Measurements from ENCODE around the gene AOX1. TPM values are rescaled to one million over a fixed set of nuclear protein-coding genes. Genes with fewer than 3 reads are reported as not detected.

AOX1 gene
- polyA plus RNA-seq, 2 donors, result 1.9 to 2.8 TPM

DNA sequence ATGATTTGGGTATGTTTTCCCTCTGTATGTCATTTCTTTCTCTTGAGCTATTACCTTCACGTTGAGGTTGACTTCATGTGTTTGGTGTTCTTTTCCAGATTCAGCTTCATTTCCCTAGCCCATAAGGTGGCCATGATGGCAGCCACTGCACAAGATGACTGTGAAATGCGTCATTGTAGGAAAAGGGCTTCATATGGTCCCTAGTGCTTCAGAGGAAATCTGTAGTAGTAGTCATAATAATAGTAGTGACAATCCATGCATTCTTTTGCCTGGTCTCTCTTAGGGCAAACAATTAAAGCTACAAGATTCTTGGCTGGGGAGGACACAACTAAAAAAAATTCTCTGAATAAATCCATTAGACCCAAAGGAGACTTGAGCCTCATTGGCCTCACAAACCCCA is 28.4 kb downstream of the AOX1 start:
- Histone ChIP-seq H3K9me3 (ENCODE audit: control insufficient read depth in 2 of 2, insufficient read depth in 1 of 2, low read depth in 1 of 2, low read length in 1 of 2) (peaks cover 0 to 2% of the 10 kb centered on the region in 2 donors), H3K27ac (ENCODE audit: low read depth in 2 of 2, low read length in 1 of 2) (no peak overlapping the region), H3K4me3 (ENCODE audit: low read depth in 1 of 2, low read length in 2 of 2) (no peak overlapping the region), H3K36me3 (ENCODE audit: control insufficient read depth in 2 of 2, insufficient read depth in 2 of 2, low read length in 1 of 2) (no peaks in the 10 kb centered on the region), H3K27me3 (ENCODE audit: control insufficient read depth in 1 of 2, insufficient read depth in 2 of 2, low read length in 2 of 2) (no peaks in the 10 kb centered on the region), H3K4me1 (ENCODE audit: control insufficient read depth in 2 of 2, insufficient read depth in 2 of 2, low read length in 1 of 2) (no peaks in the 10 kb centered on the region)
- 77 to 84% methylated on average over 2 of the region's 2 CpGs for WGBS, 2 donors

DNA sequence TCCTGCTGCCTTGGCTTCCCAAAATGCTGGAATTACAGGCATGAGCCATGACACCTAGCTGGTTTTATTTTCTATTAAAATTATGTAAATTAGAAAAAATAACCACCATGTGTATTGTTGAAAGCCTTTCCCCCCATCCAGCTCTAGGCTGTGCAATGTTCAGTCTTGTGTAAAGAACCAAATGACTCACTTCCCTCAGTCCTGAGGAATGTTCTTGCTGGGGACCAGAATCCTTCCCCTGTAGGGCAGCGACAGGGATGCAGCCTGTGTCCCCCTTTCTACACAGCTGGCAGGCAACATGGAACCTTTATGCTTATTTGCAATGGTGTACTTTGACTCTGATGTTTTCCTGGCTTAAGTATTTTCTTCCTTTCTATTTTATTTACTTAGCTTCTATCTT is 29.4 kb downstream of the AOX1 start:
- Histone ChIP-seq H3K4me1 (ENCODE audit: control insufficient read depth in 2 of 2, insufficient read depth in 2 of 2, low read length in 1 of 2) (no peaks in the 10 kb centered on the region), H3K9me3 (ENCODE audit: control insufficient read depth in 2 of 2, insufficient read depth in 1 of 2, low read depth in 1 of 2, low read length in 1 of 2) (peaks cover 0 to 3% of the 10 kb centered on the region in 2 donors), H3K27ac (ENCODE audit: low read depth in 2 of 2, low read length in 1 of 2) (no peak overlapping the region), H3K4me3 (ENCODE audit: low read depth in 1 of 2, low read length in 2 of 2) (no peak overlapping the region), H3K36me3 (ENCODE audit: control insufficient read depth in 2 of 2, insufficient read depth in 2 of 2, low read length in 1 of 2) (no peaks in the 10 kb centered on the region), H3K27me3 (ENCODE audit: control insufficient read depth in 1 of 2, insufficient read depth in 2 of 2, low read length in 2 of 2) (no peaks in the 10 kb centered on the region)
- WGBS, 2 donors, result 75 to 89% methylated on average over 1 of the region's 1 CpG

DNA sequence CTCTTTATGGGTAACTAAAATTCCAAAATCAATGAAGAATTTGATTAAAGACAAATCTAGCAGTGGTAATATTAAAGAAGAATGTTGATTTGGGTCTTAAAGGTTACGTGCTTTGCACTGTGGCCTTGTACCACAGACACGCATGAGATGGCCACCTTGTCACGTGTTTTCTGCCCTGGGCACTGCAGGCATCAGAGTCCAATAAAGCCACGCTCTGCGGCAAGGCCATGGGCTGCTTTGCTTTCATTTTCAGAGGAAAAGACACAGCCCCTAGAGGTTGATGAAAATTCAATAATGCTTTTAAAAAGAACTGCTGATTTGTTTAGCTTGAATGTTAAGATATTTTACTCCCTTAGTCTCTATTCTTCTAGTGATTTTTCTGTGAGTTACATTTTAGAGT is 30.4 kb downstream of the AOX1 start:
- Histone ChIP-seq H3K4me1 (ENCODE audit: control insufficient read depth in 2 of 2, insufficient read depth in 2 of 2, low read length in 1 of 2) (no peaks in the 10 kb centered on the region), H3K27ac (ENCODE audit: low read depth in 2 of 2, low read length in 1 of 2) (no peak overlapping the region), H3K36me3 (ENCODE audit: control insufficient read depth in 2 of 2, insufficient read depth in 2 of 2, low read length in 1 of 2) (no peaks in the 10 kb centered on the region), H3K27me3 (ENCODE audit: control insufficient read depth in 1 of 2, insufficient read depth in 2 of 2, low read length in 2 of 2) (no peaks in the 10 kb centered on the region), H3K9me3 (ENCODE audit: control insufficient read depth in 2 of 2, insufficient read depth in 1 of 2, low read depth in 1 of 2, low read length in 1 of 2) (peaks cover 0 to 3% of the 10 kb centered on the region in 2 donors), H3K4me3 (ENCODE audit: low read depth in 1 of 2, low read length in 2 of 2) (no peak overlapping the region)
- WGBS, 2 donors, result 54 to 88% methylated on average over 5 of the region's 5 CpGs

DNA sequence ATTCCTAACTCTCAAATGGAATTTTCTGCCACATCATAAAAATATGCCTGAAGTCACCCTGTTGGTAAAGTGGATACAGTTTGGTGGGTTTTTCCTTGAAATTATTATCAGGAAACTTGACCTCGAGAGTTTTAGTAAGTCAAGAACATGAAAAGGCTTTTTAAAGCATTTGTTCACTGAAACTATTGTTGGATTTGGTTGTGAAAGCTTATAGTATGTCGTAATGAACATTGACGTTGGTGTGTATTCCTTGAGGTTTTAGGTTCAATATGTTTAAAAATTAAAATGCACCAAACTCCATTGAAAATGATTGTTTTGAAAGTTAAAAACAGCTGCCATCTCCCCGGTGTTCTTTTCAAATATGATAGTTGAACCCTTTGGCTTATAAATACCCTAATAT is 30.8 kb downstream of the AOX1 start:
- no peaks in the 10 kb centered on the region for H3K36me3 ChIP-seq (ENCODE audit: control insufficient read depth in 2 of 2, insufficient read depth in 2 of 2, low read length in 1 of 2)
- no peaks in the 10 kb centered on the region for H3K27me3 ChIP-seq (ENCODE audit: control insufficient read depth in 1 of 2, insufficient read depth in 2 of 2, low read length in 2 of 2)
- no peak overlapping the region for H3K4me3 ChIP-seq (ENCODE audit: low read depth in 1 of 2, low read length in 2 of 2)
- H3K27ac ChIP-seq (ENCODE audit: low read depth in 2 of 2, low read length in 1 of 2), result no peak overlapping the region
- WGBS, 2 donors, result 79 to 85% methylated on average over 4 of the region's 4 CpGs
- no peaks in the 10 kb centered on the region for H3K4me1 ChIP-seq (ENCODE audit: control insufficient read depth in 2 of 2, insufficient read depth in 2 of 2, low read length in 1 of 2)
- H3K9me3 ChIP-seq (ENCODE audit: control insufficient read depth in 2 of 2, insufficient read depth in 1 of 2, low read depth in 1 of 2, low read length in 1 of 2), result peaks cover 0 to 3% of the 10 kb centered on the region in 2 donors

DNA sequence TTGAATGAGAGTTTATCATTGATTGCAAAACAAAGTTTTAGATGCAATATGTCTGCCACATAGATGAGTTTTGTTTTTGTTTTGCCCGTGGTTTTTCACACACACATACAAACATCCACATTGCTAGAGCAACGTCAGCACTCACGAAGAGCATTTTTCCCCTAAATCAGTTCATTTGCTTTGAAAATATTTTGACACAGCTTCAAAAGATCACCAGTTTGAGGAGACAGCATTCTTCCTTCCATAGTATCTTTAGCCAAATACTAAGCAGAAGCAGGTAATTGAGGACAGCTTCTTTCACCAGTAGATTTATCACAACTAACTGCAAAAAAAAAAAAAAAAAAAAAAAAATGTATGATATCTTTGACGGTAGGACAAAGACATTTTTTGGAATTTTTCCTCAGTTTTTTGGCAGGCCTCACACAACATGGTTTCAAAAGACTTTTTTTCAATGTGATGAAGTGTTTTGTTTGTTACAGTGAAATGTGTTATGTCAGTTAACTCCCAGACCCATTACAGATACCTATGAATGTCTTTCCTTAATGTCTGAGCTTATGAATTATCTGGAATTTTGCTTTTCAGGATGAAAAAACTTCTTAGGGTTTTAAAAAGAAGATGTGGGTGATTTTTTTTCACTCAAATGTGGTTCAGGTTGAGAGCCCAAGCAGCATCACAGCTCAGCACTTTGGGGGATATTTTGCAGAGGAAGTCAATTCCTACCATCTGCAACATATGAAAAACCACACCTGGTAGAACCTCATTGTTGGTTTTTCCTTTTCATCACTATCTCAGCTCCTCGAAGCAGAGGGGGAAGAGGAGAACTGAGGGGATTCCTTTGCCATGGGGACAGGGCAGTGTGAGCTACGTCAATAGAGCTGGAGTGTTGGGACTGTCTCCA is 31.6 kb downstream of the AOX1 start:
- no peak overlapping the region for H3K4me3 ChIP-seq (ENCODE audit: low read depth in 1 of 2, low read length in 2 of 2)
- H3K9me3 ChIP-seq (ENCODE audit: control insufficient read depth in 2 of 2, insufficient read depth in 1 of 2, low read depth in 1 of 2, low read length in 1 of 2), result peaks cover 0 to 3% of the 10 kb centered on the region in 2 donors
- no peaks in the 10 kb centered on the region for H3K4me1 ChIP-seq (ENCODE audit: control insufficient read depth in 2 of 2, insufficient read depth in 2 of 2, low read length in 1 of 2)
- no peak overlapping the region for H3K27ac ChIP-seq (ENCODE audit: low read depth in 2 of 2, low read length in 1 of 2)
- no peaks in the 10 kb centered on the region for H3K36me3 ChIP-seq (ENCODE audit: control insufficient read depth in 2 of 2, insufficient read depth in 2 of 2, low read length in 1 of 2)
- WGBS, 2 donors, result 59 to 60% methylated on average over 6 of the region's 6 CpGs
- H3K27me3 ChIP-seq (ENCODE audit: control insufficient read depth in 1 of 2, insufficient read depth in 2 of 2, low read length in 2 of 2), result no peaks in the 10 kb centered on the region

DNA sequence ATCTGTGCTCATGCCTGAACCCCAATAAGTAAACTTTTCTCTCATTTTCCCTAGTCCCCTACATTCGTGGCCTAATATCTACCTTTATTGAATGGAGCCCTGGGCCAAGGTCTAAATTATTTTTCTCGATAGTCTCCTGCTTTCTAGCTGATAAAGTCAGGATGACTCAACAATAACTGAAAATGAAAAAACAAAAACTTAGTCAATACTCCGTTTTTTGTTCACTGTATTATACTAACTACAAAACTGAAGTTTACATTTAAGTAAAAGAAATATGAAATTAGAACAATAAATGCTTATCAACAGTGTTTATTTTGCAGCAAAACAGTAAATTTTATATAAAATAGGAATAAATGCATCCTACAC is 32.2 kb downstream of the AOX1 start:
- 53 to 69% methylated on average over 3 of the region's 3 CpGs for WGBS, 2 donors

DNA sequence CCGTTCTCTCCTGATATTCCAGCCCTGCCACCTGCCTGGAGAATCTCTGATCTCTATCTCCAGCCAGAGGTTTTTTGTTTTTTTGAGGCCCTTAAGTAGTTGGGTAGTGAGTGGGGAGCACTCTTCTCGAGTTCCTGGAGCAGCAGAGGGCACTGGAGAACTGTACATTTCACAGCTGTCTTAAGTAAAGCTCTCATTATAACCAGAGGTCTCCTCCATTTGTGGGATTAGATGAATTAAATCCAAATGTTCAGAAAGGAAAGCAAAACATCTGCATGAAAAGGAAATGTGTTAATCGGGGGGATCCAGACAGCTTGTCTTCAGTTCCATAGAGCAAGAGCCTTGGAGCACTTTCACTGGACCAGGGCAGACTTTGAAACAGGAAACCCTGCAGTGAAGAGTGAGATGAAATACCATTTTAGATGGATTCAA is 32.8 kb downstream of the AOX1 start:
- Histone ChIP-seq H3K4me1 (ENCODE audit: control insufficient read depth in 2 of 2, insufficient read depth in 2 of 2, low read length in 1 of 2) (no peaks in the 10 kb centered on the region), H3K9me3 (ENCODE audit: control insufficient read depth in 2 of 2, insufficient read depth in 1 of 2, low read depth in 1 of 2, low read length in 1 of 2) (peaks cover 0 to 3% of the 10 kb centered on the region in 2 donors), H3K27me3 (ENCODE audit: control insufficient read depth in 1 of 2, insufficient read depth in 2 of 2, low read length in 2 of 2) (no peaks in the 10 kb centered on the region), H3K27ac (ENCODE audit: low read depth in 2 of 2, low read length in 1 of 2) (no peak overlapping the region), H3K36me3 (ENCODE audit: control insufficient read depth in 2 of 2, insufficient read depth in 2 of 2, low read length in 1 of 2) (no peaks in the 10 kb centered on the region), H3K4me3 (ENCODE audit: low read depth in 1 of 2, low read length in 2 of 2) (no peak overlapping the region)
- 42% methylated on average over 3 of the region's 3 CpGs for WGBS, 2 donors

More for the DNA sequence above, 32.2 kb downstream of the AOX1 start:
- H3K27ac ChIP-seq (ENCODE audit: low read depth in 2 of 2, low read length in 1 of 2), result no peak overlapping the region
- H3K4me3 ChIP-seq (ENCODE audit: low read depth in 1 of 2, low read length in 2 of 2), result no peak overlapping the region
- H3K36me3 ChIP-seq (ENCODE audit: control insufficient read depth in 2 of 2, insufficient read depth in 2 of 2, low read length in 1 of 2), result no peaks in the 10 kb centered on the region
- no peaks in the 10 kb centered on the region for H3K27me3 ChIP-seq (ENCODE audit: control insufficient read depth in 1 of 2, insufficient read depth in 2 of 2, low read length in 2 of 2)
- H3K9me3 ChIP-seq (ENCODE audit: control insufficient read depth in 2 of 2, insufficient read depth in 1 of 2, low read depth in 1 of 2, low read length in 1 of 2), result peaks cover 0 to 3% of the 10 kb centered on the region in 2 donors
- H3K4me1 ChIP-seq (ENCODE audit: control insufficient read depth in 2 of 2, insufficient read depth in 2 of 2, low read length in 1 of 2), result no peaks in the 10 kb centered on the region

DNA sequence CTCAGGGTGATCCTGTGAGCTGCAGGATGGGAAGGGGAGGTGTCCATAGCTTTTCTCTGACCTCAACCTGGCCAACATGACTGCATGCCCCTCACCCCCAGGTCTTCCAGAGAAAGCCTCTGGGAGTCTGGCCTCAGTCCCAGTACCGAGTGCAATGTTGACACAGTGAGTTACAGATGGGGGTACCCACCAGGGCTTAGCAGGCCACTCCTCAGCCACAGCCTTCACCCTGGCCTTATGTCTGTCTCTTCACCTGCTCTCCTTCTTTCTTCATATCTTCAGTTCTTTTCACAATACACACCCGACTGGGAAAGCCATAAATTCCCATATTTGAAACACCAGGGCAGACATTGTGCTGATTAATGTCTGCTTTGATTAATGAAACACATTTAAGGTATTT is 33.5 kb downstream of the AOX1 start:
- Histone ChIP-seq H3K4me3 (ENCODE audit: low read depth in 1 of 2, low read length in 2 of 2) (no peak overlapping the region), H3K27ac (ENCODE audit: low read depth in 2 of 2, low read length in 1 of 2) (no peak overlapping the region), H3K9me3 (ENCODE audit: control insufficient read depth in 2 of 2, insufficient read depth in 1 of 2, low read depth in 1 of 2, low read length in 1 of 2) (peaks cover 0 to 3% of the 10 kb centered on the region in 2 donors), H3K36me3 (ENCODE audit: control insufficient read depth in 2 of 2, insufficient read depth in 2 of 2, low read length in 1 of 2) (no peaks in the 10 kb centered on the region), H3K4me1 (ENCODE audit: control insufficient read depth in 2 of 2, insufficient read depth in 2 of 2, low read length in 1 of 2) (no peaks in the 10 kb centered on the region), H3K27me3 (ENCODE audit: control insufficient read depth in 1 of 2, insufficient read depth in 2 of 2, low read length in 2 of 2) (no peaks in the 10 kb centered on the region)
- WGBS, 2 donors, result 32 to 46% methylated on average over 2 of the region's 2 CpGs

DNA sequence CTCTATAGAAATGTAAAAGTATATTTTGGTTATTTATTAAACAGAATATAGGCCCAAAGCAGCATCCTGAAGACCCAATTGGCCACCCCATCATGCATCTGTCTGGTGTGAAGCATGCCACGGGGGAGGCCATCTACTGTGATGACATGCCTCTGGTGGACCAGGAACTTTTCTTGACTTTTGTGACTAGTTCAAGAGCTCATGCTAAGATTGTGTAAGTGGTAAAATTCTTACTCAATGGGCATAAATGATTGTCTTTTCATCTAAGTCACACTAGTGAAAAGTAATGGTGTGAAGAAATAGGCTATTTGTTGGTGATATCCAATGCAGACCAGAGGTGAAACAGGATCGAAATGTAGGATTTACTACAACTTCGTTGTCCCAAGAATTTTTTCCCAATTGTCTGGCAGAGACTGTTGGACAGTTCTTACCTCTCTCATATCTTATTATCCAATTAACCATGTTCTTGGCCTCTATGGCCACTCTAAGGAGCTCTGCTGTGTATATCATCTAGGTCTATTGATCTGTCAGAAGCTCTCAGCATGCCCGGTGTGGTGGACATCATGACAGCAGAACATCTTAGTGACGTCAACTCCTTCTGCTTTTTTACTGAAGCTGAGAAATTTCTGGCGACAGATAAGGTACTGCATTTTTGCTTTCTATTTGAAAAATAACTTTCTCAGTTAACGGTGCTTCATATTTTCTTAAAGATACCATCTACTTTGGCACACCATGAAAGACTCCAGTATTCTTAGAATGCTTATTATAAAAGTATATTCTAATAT is 35.0 kb downstream of the AOX1 start:
- Histone ChIP-seq H3K27ac (ENCODE audit: low read depth in 2 of 2, low read length in 1 of 2) (no peak overlapping the region), H3K9me3 (ENCODE audit: control insufficient read depth in 2 of 2, insufficient read depth in 1 of 2, low read depth in 1 of 2, low read length in 1 of 2) (peaks cover 0 to 3% of the 10 kb centered on the region in 2 donors), H3K4me1 (ENCODE audit: control insufficient read depth in 2 of 2, insufficient read depth in 2 of 2, low read length in 1 of 2) (no peaks in the 10 kb centered on the region), H3K27me3 (ENCODE audit: control insufficient read depth in 1 of 2, insufficient read depth in 2 of 2, low read length in 2 of 2) (no peaks in the 10 kb centered on the region), H3K36me3 (ENCODE audit: control insufficient read depth in 2 of 2, insufficient read depth in 2 of 2, low read length in 1 of 2) (no peaks in the 10 kb centered on the region), H3K4me3 (ENCODE audit: low read depth in 1 of 2, low read length in 2 of 2) (no peak overlapping the region)
- 92 to 93% methylated on average over 7 of the region's 7 CpGs for WGBS, 2 donors

Measured in esophagus (tissue), 2 donors.